SU-DHL-6 (cell line): Measurements from ENCODE around the gene COL27A1.
"Not testable (repeated sequence)": the region's sequence is repeated elsewhere in the genome, so short reads cannot be mapped to it uniquely, and the experiment has no call there.

Experiments
- CTCF ChIP-seq: fragments of 200-600 bp; sonication (generic); IDR thresholded peaks from one replicate; pipeline ENCODE4 v1.5.1; 2017; ENCODE audit warnings: antibody characterized with exemption, mild to moderate bottlenecking, low read length, moderate library complexity; ENCODE audit not compliant: insufficient read depth, poor library complexity, severe bottlenecking
- EZH2phosphoT487 ChIP-seq: fragments of 200-600 bp; sonication (generic), shearing (Covaris generic); conservative IDR thresholded peaks from 2 replicates; pipeline ENCODE4 v1.6.1; 2018; ENCODE audit warnings: mild to moderate bottlenecking, antibody characterized with exemption, low read length, moderate library complexity, mixed read lengths

- TF ChIP-seq CTCF, EZH2phosphoT487: not testable (repeated sequence)
These were observed 170.4 kb downstream of the COL27A1 start for GRCh38 chr9:114325684-114326254.
